Neural crest cell (in vitro differentiated cells): ENCODE data around the gene HECTD1. TPM values are rescaled to one million over a fixed set of nuclear protein-coding genes. Genes with fewer than 3 reads are reported as not detected.
"Not testable (repeated sequence)": the region's sequence is repeated elsewhere in the genome, so short reads cannot be mapped to it uniquely, and the experiment has no call there.

Experiments used
- DNase-seq: peaks from one replicate; pipeline ENCODE4 v3.0.0; 2021; ENCODE audit warnings: low read depth, mixed read lengths, low spot score
- H3K27ac Mint-ChIP-seq: one replicate; pipeline ENCODE4 v1.8.0; 2021; ENCODE audit warnings: mild to moderate bottlenecking, mixed read lengths; ENCODE audit not compliant: unreplicated experiment
- H3K27me3 Mint-ChIP-seq: 2 replicates; pipeline ENCODE4 v1.8.0; 2021; ENCODE audit warnings: low read depth, mild to moderate bottlenecking, mixed read lengths
- H3K36me3 Mint-ChIP-seq: 2 replicates; pipeline ENCODE4 v1.8.0; 2021; ENCODE audit warnings: low read depth, mild to moderate bottlenecking, mixed read lengths
- H3K4me1 Mint-ChIP-seq: 2 replicates; pipeline ENCODE4 v1.8.0; 2021; ENCODE audit warnings: mixed read lengths
- H3K4me3 Mint-ChIP-seq: one replicate; pipeline ENCODE4 v1.8.0; 2021; ENCODE audit warnings: mild to moderate bottlenecking, mixed read lengths
- H3K9me3 Mint-ChIP-seq: 2 replicates; pipeline ENCODE4 v1.8.0; 2021; ENCODE audit warnings: mixed read lengths
- total RNA-seq: library from RNA; stranded (reverse); gene quantifications from 2 replicates; pipeline ENCODE4 v1.2.1, GENCODE V29; 2021
- TF ChIP-seq, protein P1 (sequence below): fragments of 200-600 bp; sonication (generic); conservative IDR thresholded peaks from 2 replicates; pipeline ENCODE4 v1.5.0; 2021; ENCODE audit warnings: antibody characterized with exemption, mild to moderate bottlenecking

HECTD1 gene
- total RNA-seq, 1 donor from 2014 or later, result 152 TPM

DNA sequence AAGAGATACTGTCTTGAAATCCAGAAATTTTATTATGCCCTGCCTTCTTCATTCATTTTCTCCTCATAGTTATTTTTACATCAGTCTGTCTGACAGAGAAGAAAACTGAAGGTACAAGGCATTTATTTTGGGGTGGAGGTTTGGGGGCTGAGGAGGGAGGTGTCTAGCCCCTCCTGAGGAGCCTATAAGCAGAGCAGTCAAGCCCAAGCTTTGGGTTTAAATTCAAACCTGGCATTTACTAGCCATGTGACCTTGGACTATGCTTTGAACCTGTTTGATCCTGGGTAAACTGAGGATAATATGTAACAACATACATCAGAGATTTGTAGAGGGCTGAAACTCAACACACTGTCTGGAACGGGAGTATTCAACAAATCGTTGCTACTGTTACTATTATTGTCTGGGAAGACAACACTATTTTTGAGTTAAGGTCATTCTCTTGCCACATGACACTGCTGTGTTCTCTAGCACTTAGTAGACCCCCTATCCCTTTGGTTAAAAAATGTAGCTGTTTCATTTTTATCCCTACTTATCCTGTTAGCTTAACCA lies 115.4 kb downstream of the HECTD1 start:
- DNase-seq, result no peak
- Mint-ChIP-seq H3K27ac (no peak overlapping the region), H3K4me1 (peaks cover 3% of the 10 kb centered on the region), H3K36me3 (peaks cover 3% of the 10 kb centered on the region), H3K4me3 (no peak overlapping the region), H3K9me3 (no peaks in the 10 kb centered on the region), H3K27me3 (no peaks in the 10 kb centered on the region)
- TF ChIP-seq, protein P1, sequence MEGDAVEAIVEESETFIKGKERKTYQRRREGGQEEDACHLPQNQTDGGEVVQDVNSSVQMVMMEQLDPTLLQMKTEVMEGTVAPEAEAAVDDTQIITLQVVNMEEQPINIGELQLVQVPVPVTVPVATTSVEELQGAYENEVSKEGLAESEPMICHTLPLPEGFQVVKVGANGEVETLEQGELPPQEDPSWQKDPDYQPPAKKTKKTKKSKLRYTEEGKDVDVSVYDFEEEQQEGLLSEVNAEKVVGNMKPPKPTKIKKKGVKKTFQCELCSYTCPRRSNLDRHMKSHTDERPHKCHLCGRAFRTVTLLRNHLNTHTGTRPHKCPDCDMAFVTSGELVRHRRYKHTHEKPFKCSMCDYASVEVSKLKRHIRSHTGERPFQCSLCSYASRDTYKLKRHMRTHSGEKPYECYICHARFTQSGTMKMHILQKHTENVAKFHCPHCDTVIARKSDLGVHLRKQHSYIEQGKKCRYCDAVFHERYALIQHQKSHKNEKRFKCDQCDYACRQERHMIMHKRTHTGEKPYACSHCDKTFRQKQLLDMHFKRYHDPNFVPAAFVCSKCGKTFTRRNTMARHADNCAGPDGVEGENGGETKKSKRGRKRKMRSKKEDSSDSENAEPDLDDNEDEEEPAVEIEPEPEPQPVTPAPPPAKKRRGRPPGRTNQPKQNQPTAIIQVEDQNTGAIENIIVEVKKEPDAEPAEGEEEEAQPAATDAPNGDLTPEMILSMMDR, result no peak

DNA sequence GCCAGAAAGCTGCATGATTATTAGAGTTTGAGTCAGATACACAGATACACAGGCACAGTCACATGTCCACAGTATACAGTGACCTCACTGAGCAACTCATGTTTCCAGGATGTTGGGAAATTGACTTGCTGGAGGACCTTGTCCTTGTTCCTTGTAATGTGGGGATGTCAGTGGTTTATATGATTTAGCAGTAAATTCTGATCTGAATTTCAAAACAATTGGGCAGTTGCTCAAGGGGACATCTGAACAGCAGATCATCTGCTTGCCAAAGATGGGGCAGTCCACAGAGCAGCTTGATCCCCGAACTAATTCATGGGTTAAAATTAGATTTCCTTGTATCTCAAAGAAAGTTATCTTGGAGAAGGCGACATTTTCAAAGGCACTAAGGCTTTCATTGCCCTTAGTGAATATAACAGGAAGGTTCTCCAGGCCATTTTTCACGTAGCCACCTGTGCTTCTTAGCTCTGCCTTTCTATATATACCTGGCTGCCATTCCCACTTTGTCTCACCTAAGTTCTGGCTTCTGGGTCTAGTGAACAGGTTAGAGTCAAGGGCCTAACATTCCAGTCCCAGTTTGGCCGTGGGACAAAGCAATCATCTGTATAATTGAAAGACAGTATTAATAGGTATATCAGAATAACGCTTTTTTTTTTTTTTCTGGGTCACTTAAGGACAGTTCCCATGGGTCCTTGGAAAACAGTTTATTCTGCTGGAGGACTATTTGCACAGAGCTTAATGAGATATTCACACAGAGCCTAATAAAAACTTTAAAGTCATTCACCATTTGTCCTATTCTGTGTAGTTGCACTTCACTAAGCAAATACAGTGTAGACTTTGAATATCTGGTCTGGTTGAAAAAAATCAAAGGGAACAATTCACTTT lies 116.5 kb downstream of the HECTD1 start:
- Mint-ChIP-seq H3K27ac (no peak overlapping the region), H3K9me3 (no peaks in the 10 kb centered on the region), H3K4me1 (peaks cover 3% of the 10 kb centered on the region), H3K27me3 (no peaks in the 10 kb centered on the region), H3K4me3 (no peak overlapping the region), H3K36me3 (no peaks in the 10 kb centered on the region)
- DNase-seq, result no peak
- TF ChIP-seq, protein P1, result no peak

- not testable (repeated sequence) for H3K4me3 Mint-ChIP-seq, H3K4me1 Mint-ChIP-seq, H3K36me3 Mint-ChIP-seq, H3K27ac Mint-ChIP-seq, H3K9me3 Mint-ChIP-seq, H3K27me3 Mint-ChIP-seq, DNase-seq
These were observed 121.1 kb downstream of the HECTD1 start for GRCh38 chr14:31086466-31086865.

- Mint-ChIP-seq H3K9me3 (no peaks in the 10 kb centered on the region), H3K36me3 (no peaks in the 10 kb centered on the region), H3K27me3 (no peaks in the 10 kb centered on the region), H3K27ac (no peak overlapping the region), H3K4me1 (no peaks in the 10 kb centered on the region), H3K4me3 (no peak overlapping the region)
- no peak for DNase-seq
- TF ChIP-seq, protein P1, result no peak
These were observed 122.6 kb downstream of the HECTD1 start for GRCh38 chr14:31085027-31085426.

GRCh38 chr14:31084385-31084784 lies 123.2 kb downstream of the HECTD1 start:
- H3K36me3 Mint-ChIP-seq, result no peaks in the 10 kb centered on the region
- DNase-seq, result no peak
- no peaks in the 10 kb centered on the region for H3K9me3 Mint-ChIP-seq
- no peak overlapping the region for H3K27ac Mint-ChIP-seq
- no peaks in the 10 kb centered on the region for H3K4me1 Mint-ChIP-seq
- no peaks in the 10 kb centered on the region for H3K27me3 Mint-ChIP-seq
- TF ChIP-seq, protein P1, result no peak
- no peak overlapping the region for H3K4me3 Mint-ChIP-seq

DNA sequence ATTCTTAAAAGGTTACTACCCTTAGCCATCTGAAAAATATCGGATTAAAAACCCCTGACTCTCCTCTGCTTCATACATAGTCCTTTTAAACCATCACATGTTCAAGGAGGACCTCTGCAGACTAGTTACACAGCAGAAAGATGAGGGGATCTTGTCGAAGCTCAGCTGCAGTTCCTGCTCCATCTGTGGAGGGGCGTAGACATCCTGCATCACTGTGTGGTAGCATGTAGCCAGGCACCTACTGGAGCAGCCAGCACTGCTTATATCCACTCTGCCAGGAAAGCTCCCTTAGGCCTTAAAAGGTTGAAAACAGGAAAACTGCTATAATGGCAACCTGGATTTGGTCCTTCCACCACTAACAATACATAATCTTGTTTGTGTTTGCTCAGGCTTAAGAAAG lies 123.8 kb downstream of the HECTD1 start:
- TF ChIP-seq, protein P1, result no peak
- no peaks in the 10 kb centered on the region for H3K4me1 Mint-ChIP-seq
- H3K4me3 Mint-ChIP-seq, result no peak overlapping the region
- no peaks in the 10 kb centered on the region for H3K36me3 Mint-ChIP-seq
- DNase-seq, result no peak
- no peaks in the 10 kb centered on the region for H3K9me3 Mint-ChIP-seq
- H3K27me3 Mint-ChIP-seq, result no peaks in the 10 kb centered on the region
- H3K27ac Mint-ChIP-seq, result no peak overlapping the region
